AG04450 (cell line): ENCODE results near the gene IL21R. TPM values are rescaled to one million over a fixed set of nuclear protein-coding genes. Genes with fewer than 3 reads are reported as not detected.

Source experiments
- CTCF ChIA-PET: fragments of 300-600, 350-600 bp; formaldehyde crosslinking; extraction: SDS; loops from one replicate; lab custom pipeline; 2022; ENCODE audit warnings: antibody characterized with exemption, inconsistent platforms; lab: Charles Lee
- POLR2A ChIA-PET: fragments of 350-600 bp; formaldehyde crosslinking; extraction: SDS; loops from one replicate; lab custom pipeline; 2021; ENCODE audit warnings: antibody characterized with exemption, inconsistent platforms; lab: Yijun Ruan, JAX
- DNase-seq: peaks from one replicate; pipeline ENCODE4 v3.0.0-alpha.2; 2011; ENCODE audit warnings: low read depth, low spot score
- H3K27ac ChIP-seq: one replicate; pipeline ENCODE4 v1.5.1; 2012; ENCODE audit warnings: low read depth, low read length, control low read depth
- H3K27me3 ChIP-seq: one replicate; pipeline ENCODE4 v1.6.0; 2012; ENCODE audit warnings: low read length; ENCODE audit not compliant: control insufficient read depth, insufficient read depth
- H3K4me3 ChIP-seq: 2 replicates; pipeline ENCODE4 v1.5.1; 2011; ENCODE audit warnings: mild to moderate bottlenecking, low read depth, low read length, control low read depth
- H3K9me3 ChIP-seq: 2 replicates; pipeline ENCODE4 v1.5.1; 2012; ENCODE audit warnings: low read length; ENCODE audit not compliant: control insufficient read depth, insufficient read depth
- CTCF ChIP-seq: IDR thresholded peaks from 2 replicates; pipeline ENCODE4 v1.5.1; 2011; ENCODE audit warnings: low read depth, low read length, control low read depth, inconsistent platforms
- polyA minus RNA-seq: library from RNA; depleted of rRNA, polyadenylated mRNA; stranded (reverse); fragments of >200 nt; gene quantifications from 2 replicates; pipeline ENCODE4 v1.2.3, GENCODE V29; 2011; rRNA and poly(A)+ RNA removed
- polyA plus RNA-seq: library from polyadenylated mRNA; depleted of rRNA; stranded (reverse); fragments of >200 nt; gene quantifications from 2 replicates; pipeline ENCODE4 v1.2.3, GENCODE V29; 2011; rRNA removed

The IL21R gene
- polyA plus RNA-seq: 0.52 and 0.57 TPM in 2 replicates
- 1.6 and 2.4 TPM in 2 replicates for polyA minus RNA-seq

GRCh38 chr16:27401768-27402568, at the start of gene IL21R:
IL21R (plus strand) TSS chr16:27402174; CDS start chr16:27430072, 27,898 bp downstream.
- Histone ChIP-seq H3K4me3 (no peak within 1 kb of the TSS), H3K9me3 (no peaks in the 10 kb centered on the region; the same call in 1 of the 2 replicates), H3K27me3 (no peaks in the 10 kb centered on the region), H3K27ac (no peak within 1 kb of the TSS)
- POLR2A ChIA-PET: no interaction called here
- no peak for TF ChIP-seq CTCF
- DNase-seq: no peak
- CTCF ChIA-PET: interaction anchor here (0.9 to 1.7 kb wide), 2 partner anchors 246 to 292 kb away, joined by 3 to 7 read pairs; no protein-coding TSS in a partner anchor

GRCh38 chr16:27353853-27354252, 48.1 kb upstream of the IL21R start:
- H3K9me3 ChIP-seq: no peaks in the 10 kb centered on the region; the same call in 1 of the 2 replicates
- CTCF ChIA-PET: interaction anchor here (2.3 kb wide), 1 partner anchor 13 kb away, joined by 14 read pairs; no protein-coding TSS in a partner anchor
- no peak overlapping the region for H3K27ac ChIP-seq
- no peaks in the 10 kb centered on the region for H3K27me3 ChIP-seq
- POLR2A ChIA-PET: no interaction called here
- no peak overlapping the region for H3K4me3 ChIP-seq
- no peak for DNase-seq
- no peak for TF ChIP-seq CTCF

- no peak for DNase-seq
Observed at GRCh38 chr16:27355610-27356009, 46.4 kb upstream of the IL21R start.

GRCh38 chr16:27356794-27357193, 45.2 kb upstream of the IL21R start:
- ChIA-PET POLR2A (no interaction called here), CTCF (interaction anchor here (0.6 to 1.4 kb wide), 4 partner anchors 11 to 202 kb away, joined by 3 to 7 read pairs (median 3); no protein-coding TSS in a partner anchor)
- TF ChIP-seq CTCF: no peak
- no peak overlapping the region for H3K4me3 ChIP-seq
- peaks cover 7% of the 10 kb centered on the region; the same call in 1 of the 2 replicates for H3K9me3 ChIP-seq
- H3K27ac ChIP-seq: no peak overlapping the region
- H3K27me3 ChIP-seq: no peaks in the 10 kb centered on the region
- no peak for DNase-seq

More at GRCh38 chr16:27355610-27356009, 46.4 kb upstream of the IL21R start:
- Histone ChIP-seq H3K27ac (no peak overlapping the region), H3K27me3 (no peaks in the 10 kb centered on the region), H3K9me3 (peaks cover 7% of the 10 kb centered on the region; the same call in 1 of the 2 replicates), H3K4me3 (no peak overlapping the region)
- TF ChIP-seq CTCF: peak; percentile 25; the same call in 1 of the 2 replicates
- ChIA-PET CTCF (interaction anchor here (0.7 to 2.3 kb wide), 8 partner anchors 12 to 200 kb away, joined by 3 to 14 read pairs (median 4); no protein-coding TSS in a partner anchor), POLR2A (no interaction called here)
